Measurements from ENCODE around the gene FXYD7. TPM values are rescaled to one million over a fixed set of nuclear protein-coding genes. Genes with fewer than 3 reads are reported as not detected.

Gene FXYD7
- total RNA-seq, 1 donor from 2014 or later: 0.61 TPM

GRCh38 chr19:35133826-35134225 lies 9.2 kb upstream of the FXYD7 start:
- ATAC-seq (no peak), DNase-seq (no peak)
- no peaks in the 10 kb centered on the region for H3K27me3 ChIP-seq
- H3K36me3 ChIP-seq: no peaks in the 10 kb centered on the region
- H3K4me1 ChIP-seq: no peaks in the 10 kb centered on the region
- TF ChIP-seq CTCF (IDR thresholded peaks at IDR 0.05): no peak
- peak overlapping the region; percentile 25 for H3K4me3 ChIP-seq
- H3K27ac ChIP-seq: no peak overlapping the region
- intact Hi-C loops (cut with DNase I): no loop called here
- no peaks in the 10 kb centered on the region for H3K9me3 ChIP-seq

- peak within 1 kb of the TSS; percentile 48 for H3K27ac ChIP-seq
- H3K4me3 ChIP-seq: peak within 1 kb of the TSS; percentile 25
- intact Hi-C loops (cut with DNase I): no loop called here
- no peaks in the 10 kb centered on the region for H3K9me3 ChIP-seq
- no peaks in the 10 kb centered on the region for H3K4me1 ChIP-seq
- no peaks in the 10 kb centered on the region for H3K36me3 ChIP-seq
- ATAC-seq (no peak), DNase-seq (no peak)
- no peaks in the 10 kb centered on the region for H3K27me3 ChIP-seq
- no peak for TF ChIP-seq CTCF (IDR thresholded peaks at IDR 0.05)
Measured at GRCh38 chr19:35134601-35135242, 8.3 kb upstream of the FXYD7 start, which contains the start of gene LGI4. TSS of gene LGI4 (minus strand) at chr19:35135059. CDS start at chr19:35134680, 379 bp downstream.

DNA sequence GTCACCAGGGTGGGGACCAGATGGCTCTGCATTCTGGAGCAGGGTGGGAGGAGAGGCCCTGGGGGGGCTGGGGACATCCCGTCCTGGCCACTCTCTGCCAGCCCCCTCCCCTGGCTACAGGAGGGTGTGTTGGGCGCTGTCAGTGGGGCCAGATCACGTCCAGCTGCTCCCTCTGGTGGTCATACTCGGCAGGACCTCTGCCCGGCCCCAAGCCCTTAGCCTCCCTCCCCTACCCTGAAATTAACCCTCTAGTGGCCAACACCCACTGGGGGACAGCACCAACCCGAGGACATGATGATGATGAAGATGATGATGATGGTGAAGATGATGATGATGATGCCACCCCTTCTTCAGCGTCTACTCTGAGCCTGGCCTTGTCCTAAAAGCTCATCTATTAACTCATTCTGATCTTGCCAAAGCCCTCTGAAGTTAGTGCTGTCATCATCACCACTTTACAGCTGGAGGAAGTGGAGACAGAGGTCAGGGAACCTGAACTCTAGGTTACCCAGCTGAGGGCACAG lies 7.6 kb upstream of the FXYD7 start:
- intact Hi-C loops (cut with DNase I): no loop called here
- peak overlapping the region; percentile 17 for H3K4me3 ChIP-seq
- no peaks in the 10 kb centered on the region for H3K4me1 ChIP-seq
- H3K27me3 ChIP-seq: no peaks in the 10 kb centered on the region
- H3K36me3 ChIP-seq: no peaks in the 10 kb centered on the region
- DNase-seq (peak; percentile 88), ATAC-seq (peak; percentile 88)
- TF ChIP-seq CTCF (IDR thresholded peaks at IDR 0.05): peak; percentile 93
- H3K9me3 ChIP-seq: no peaks in the 10 kb centered on the region
- peak overlapping the region; percentile 48 for H3K27ac ChIP-seq

DNA sequence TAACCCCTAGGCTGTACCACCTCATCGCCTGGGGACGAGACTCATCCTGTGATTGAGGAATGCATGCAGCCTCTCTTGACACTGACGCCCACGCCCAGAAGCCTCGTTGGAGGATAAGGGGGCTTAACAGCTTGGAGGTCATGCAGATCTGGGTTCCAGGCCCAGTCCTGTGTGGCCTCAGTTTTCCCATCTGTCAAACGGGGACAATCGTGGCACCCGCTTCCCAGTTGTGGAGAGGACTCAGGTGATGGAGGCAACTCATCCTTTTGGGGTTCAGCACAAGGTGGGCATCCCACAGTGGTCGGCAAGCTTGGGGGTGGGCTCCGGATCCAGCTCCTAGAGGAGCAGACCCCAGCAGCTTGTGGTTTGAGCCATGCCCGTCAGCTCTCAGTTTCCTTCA lies 6.8 kb upstream of the FXYD7 start:
- DNase-seq (no peak), ATAC-seq (no peak)
- no peaks in the 10 kb centered on the region for H3K9me3 ChIP-seq
- no peak overlapping the region for H3K27ac ChIP-seq
- no peak overlapping the region for H3K4me3 ChIP-seq
- intact Hi-C loops (cut with DNase I): no loop called here
- H3K4me1 ChIP-seq: no peaks in the 10 kb centered on the region
- no peak for TF ChIP-seq CTCF (IDR thresholded peaks at IDR 0.05)
- H3K36me3 ChIP-seq: no peaks in the 10 kb centered on the region
- H3K27me3 ChIP-seq: no peaks in the 10 kb centered on the region

DNA sequence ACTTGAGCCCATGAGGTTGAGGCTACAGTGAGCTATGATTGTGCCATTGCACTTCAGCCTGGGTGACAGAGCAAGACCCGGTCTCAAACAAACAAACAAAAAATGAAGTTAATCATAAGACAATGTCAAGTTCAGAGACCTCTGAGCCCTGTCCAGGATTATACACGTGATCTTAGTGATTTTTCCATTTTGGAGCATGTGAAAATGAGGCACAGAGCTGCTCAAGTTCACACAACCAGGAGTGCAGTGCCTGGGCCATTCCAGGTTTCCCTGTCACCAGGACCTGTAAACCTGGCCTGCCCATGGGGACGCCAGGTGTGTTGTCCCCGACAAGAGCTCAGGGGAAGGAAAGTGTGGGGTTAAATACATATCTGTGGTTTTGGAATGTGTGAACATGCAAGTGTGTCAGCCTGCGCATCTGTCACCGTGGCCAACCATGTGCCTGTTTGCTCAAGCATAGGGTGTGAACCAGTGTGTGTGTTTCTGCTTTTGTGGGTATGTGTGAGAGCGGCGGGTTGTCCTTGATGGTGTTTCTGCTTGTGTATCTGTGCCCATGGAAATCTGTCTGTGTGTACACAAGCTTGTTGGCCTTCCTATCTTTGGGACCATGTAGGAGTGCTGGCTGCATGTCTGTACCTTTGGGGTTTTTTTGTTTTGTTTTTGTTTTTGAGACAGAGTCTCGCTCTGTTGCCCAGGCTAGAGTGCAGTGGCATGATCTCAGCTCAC lies 5.9 kb upstream of the FXYD7 start:
- ATAC-seq: no peak
- no peak for DNase-seq
- Histone ChIP-seq H3K4me1 (peaks cover 9% of the 10 kb centered on the region), H3K36me3 (no peaks in the 10 kb centered on the region), H3K27me3 (peaks cover under 1% of the 10 kb centered on the region), H3K9me3 (no peaks in the 10 kb centered on the region), H3K4me3 (no peak overlapping the region), H3K27ac (no peak overlapping the region)
- no peak for TF ChIP-seq CTCF (IDR thresholded peaks at IDR 0.05)
- intact Hi-C loops (cut with DNase I): no loop called here

Data from upper lobe of right lung (tissue), 1 donor.